GM12878 (cell line): ENCODE data around the gene ADGRD2. TPM values are rescaled to one million over a fixed set of nuclear protein-coding genes. Genes with fewer than 3 reads are reported as not detected.

Source experiments
- ATAC-seq: fragments of 200-7000 bp; cut with Tn5 transposase; 3 replicates; pipeline ENCODE4 v1.9.1; 2020; ENCODE audit warnings: mild to moderate bottlenecking, moderate library complexity
- BruUV-seq: library from RNA; stranded (reverse); fragments of 400-500 nt; replicated peaks from 2 replicates; lab custom pipeline; 2021; lab: Mats Ljungman, UMichigan
- CTCF ChIA-PET: fragments of 300-600 bp; sonication (Branson Sonifier 250); formaldehyde crosslinking; extraction: SDS; loops from one replicate; lab custom pipeline; 2021; ENCODE audit warnings: inconsistent platforms; lab: Yijun Ruan, JAX
- POLR2A ChIA-PET: fragments of 350-600 bp; formaldehyde crosslinking; extraction: SDS; loops from one replicate; lab custom pipeline; 2021; ENCODE audit warnings: inconsistent platforms; lab: Charles Lee
- RAD21 ChIA-PET: fragments of 300-600 bp; sonication (Branson Sonifier 250); formaldehyde crosslinking; loops from one replicate; lab custom pipeline; 2023; ENCODE audit warnings: antibody characterized with exemption; ENCODE audit not compliant: unreplicated experiment; lab: Charles Lee
- SMC1A ChIA-PET: fragments of 300-600 bp; sonication (Branson Sonifier 250); formaldehyde crosslinking; loops from one replicate; lab custom pipeline; 2023; ENCODE audit not compliant: unreplicated experiment, uncharacterized antibody; lab: Charles Lee
- DNase-seq: peaks from one replicate; pipeline ENCODE4 v3.0.0-alpha.2; 2011; ENCODE audit warnings: low read depth, low spot score
- FAIRE-seq: peaks from 3 replicates; lab custom pipeline; 2011; peaks lifted over from hg19 to GRCh38; lab: Jason Lieb, UNC
- H2AFZ ChIP-seq: 2 replicates; pipeline ENCODE4 v1.6.0; 2011; ENCODE audit warnings: low read depth, low read length, control low read depth; ENCODE audit not compliant: control insufficient read depth
- H3K27ac ChIP-seq: 2 replicates; pipeline ENCODE4 v1.5.1; 2011; ENCODE audit warnings: control low read depth; ENCODE audit not compliant: control insufficient read depth, insufficient read depth
- H3K27me3 ChIP-seq, 2 experiments: replicated peaks in 1 of 2; 2 replicates each; pipeline versions ENCODE4 v1.6.0 to v1.6.1; 2011; ENCODE audit warnings: low read length in 1 of 2; ENCODE audit not compliant: control insufficient read depth in 2 of 2, insufficient read depth in 2 of 2
- H3K36me3 ChIP-seq, 2 experiments: 2 replicates each; pipeline ENCODE4 v1.5.1; 2011; ENCODE audit warnings: low read length in 1 of 2; ENCODE audit not compliant: control insufficient read depth in 2 of 2, insufficient read depth in 2 of 2
- H3K4me1 ChIP-seq: 2 replicates; pipeline ENCODE4 v1.6.1; 2011; ENCODE audit warnings: mild to moderate bottlenecking, low read length, moderate library complexity, mixed read lengths; ENCODE audit not compliant: control insufficient read depth, insufficient read depth
- H3K4me2 ChIP-seq: 2 replicates; pipeline ENCODE4 v1.6.0; 2011; ENCODE audit warnings: control low read depth; ENCODE audit not compliant: control insufficient read depth, insufficient read depth
- H3K4me3 ChIP-seq: fragments of 200-600 bp; sonication (generic); 2 replicates; pipeline ENCODE4 v1.5.1; 2016
- H3K79me2 ChIP-seq: 2 replicates; pipeline ENCODE4 v1.6.0; 2011; ENCODE audit warnings: low read length; ENCODE audit not compliant: control insufficient read depth, insufficient read depth
- H3K9ac ChIP-seq: 2 replicates; pipeline ENCODE4 v1.8.0; 2011; ENCODE audit warnings: low read length, control low read depth, mixed read lengths; ENCODE audit not compliant: control insufficient read depth, insufficient read depth
- H3K9me3 ChIP-seq: replicated peaks from 3 replicates; pipeline ENCODE4 v1.5.1; 2011; ENCODE audit warnings: mild to moderate bottlenecking, low read length; ENCODE audit not compliant: control insufficient read depth, insufficient read depth
- H4K20me1 ChIP-seq: 2 replicates; pipeline ENCODE4 v1.6.0; 2011; ENCODE audit not compliant: control insufficient read depth, insufficient read depth
- CHD1 ChIP-seq: IDR thresholded peaks from 2 replicates; pipeline ENCODE4 v1.6.1; 2012; ENCODE audit warnings: low read depth, low read length, improper control_type of control experiment
- CHD2 ChIP-seq: IDR thresholded peaks from 2 replicates; pipeline ENCODE4 v1.6.1; 2011; ENCODE audit warnings: low read depth, low read length, improper control_type of control experiment, borderline replicate concordance
- DPF2 ChIP-seq: fragments of 450-650 bp; IDR thresholded peaks from 2 replicates; pipeline ENCODE4 v1.6.1; 2017; ENCODE audit warnings: mild to moderate bottlenecking
- E4F1 ChIP-seq: fragments of 450-650 bp; IDR thresholded peaks from 2 replicates; pipeline ENCODE4 v1.6.1; 2018; ENCODE audit warnings: borderline replicate concordance, mild to moderate bottlenecking; ENCODE audit not compliant: partially characterized antibody
- ELK1 ChIP-seq: IDR thresholded peaks from 2 replicates; pipeline ENCODE4 v1.6.1; 2012; ENCODE audit warnings: low read depth, low read length, improper control_type of control experiment
- FOXM1 ChIP-seq: IDR thresholded peaks from 2 replicates; pipeline ENCODE4 v1.6.1; 2012; ENCODE audit warnings: low read depth, mild to moderate bottlenecking, inconsistent platforms, low read length, moderate library complexity
- IKZF2 ChIP-seq, 2 experiments: fragments of 450-650 bp; IDR thresholded peaks; 2 replicates each; pipeline ENCODE4 v1.6.1; 2017; ENCODE audit warnings: mild to moderate bottlenecking in 2 of 2, moderate library complexity in 2 of 2
- MYB ChIP-seq: fragments of 150-350 bp; IDR thresholded peaks from 2 replicates; pipeline ENCODE4 v1.6.1; 2014; ENCODE audit warnings: mild to moderate bottlenecking, low read depth, low read length, borderline replicate concordance
- NFYB ChIP-seq: IDR thresholded peaks from 2 replicates; pipeline ENCODE4 v1.6.1; 2011; ENCODE audit warnings: low read depth, mild to moderate bottlenecking, low read length, improper control_type of control experiment, moderate library complexity; ENCODE audit not compliant: insufficient read depth
- PKNOX1 ChIP-seq: fragments of 450-650 bp; IDR thresholded peaks from 2 replicates; pipeline ENCODE4 v1.6.1; 2016; ENCODE audit warnings: mild to moderate bottlenecking
- POU2F2 ChIP-seq: IDR thresholded peaks from 3 replicates; pipeline ENCODE4 v1.6.1; 2011; ENCODE audit warnings: low read depth, mild to moderate bottlenecking, low read length, borderline replicate concordance
- RBBP5 ChIP-seq: fragments of 200-600 bp; sonication (generic); conservative IDR thresholded peaks from 2 replicates; pipeline ENCODE4 v1.6.1; 2016
- SREBF2 ChIP-seq: IDR thresholded peaks from 2 replicates; pipeline ENCODE4 v1.6.1; 2012; ENCODE audit warnings: mild to moderate bottlenecking, low read length
- TAF1 ChIP-seq: IDR thresholded peaks from 2 replicates; pipeline ENCODE4 v1.6.1; 2011; ENCODE audit warnings: mild to moderate bottlenecking, low read depth, low read length, borderline replicate concordance
- ZBTB33 ChIP-seq: fragments of 450-650 bp; IDR thresholded peaks from 2 replicates; pipeline ENCODE4 v1.6.1; 2017; ENCODE audit warnings: mild to moderate bottlenecking
- ZNF384 ChIP-seq: IDR thresholded peaks from 2 replicates; pipeline ENCODE4 v1.6.1; 2012; ENCODE audit warnings: low read depth, mild to moderate bottlenecking, low read length, improper control_type of control experiment, borderline replicate concordance
- WGBS: methylation state at CpG from one replicate; pipeline ENCODE4 v1.1.6; 2016; ENCODE audit warnings: low lambda C conversion rate; ENCODE audit not compliant: insufficient replicate concordance, insufficient coverage; ENCODE audit errors: missing lambda C conversion rate; 5-methylcytosine and 5-hydroxymethylcytosine counted together
- in situ Hi-C: fragments of 300-500 bp; cut with MboI; formaldehyde crosslinking; loops from 9 replicates; pipeline ENCODE4 v1.14.3; 2018; ENCODE audit warnings: mixed read lengths
- intact Hi-C: fragments of 100-400 bp; cut with micrococcal nuclease; formaldehyde crosslinking; loops from one replicate; pipeline ENCODE4 v1.14.2; 2022; ENCODE audit not compliant: unreplicated experiment
- polyA plus RNA-seq, 11 experiments: library from polyadenylated mRNA; depleted of rRNA in 4 of 11; unstranded in 6 of 11; stranded (reverse) in 5 of 11; fragments of >200 nt; fragmentation: Nextera tagmentation in 4 of 11; fragmentation: Illumina TruSeq in 1 of 11; extraction: Ambion mirVana in 4 of 11; extraction: Trizol in 1 of 11; gene quantifications; 1 replicate in 1 of 11; 2 replicates in 10 of 11; pipeline versions ENCODE4 v1.2.1 to v1.2.3, GENCODE V29; 2011 to 2016; ENCODE audit warnings: inconsistent platforms in 2 of 11, missing spikeins in 2 of 11, low read depth in 1 of 11
- total RNA-seq, 4 experiments: library from RNA; depleted of rRNA in 3 of 4; stranded (reverse); fragments of >200 nt in 3 of 4; fragmentation: Illumina TruSeq in 1 of 4; extraction: Trizol in 1 of 4; gene quantifications; 2 replicates each; pipeline versions ENCODE4 v1.2.1 to v1.2.3, GENCODE V29; 2013 to 2021
- TF ChIP-seq, protein P1 (sequence below): IDR thresholded peaks from 2 replicates; pipeline ENCODE4 v1.6.1; 2012; ENCODE audit warnings: low read length, inconsistent platforms

The ADGRD2 gene
- total and polyA plus RNA-seq, 10 of the 15 experiments (the other 5 are each of a cell fraction or from before 2014, with no cell fraction given), result not detected

DNA sequence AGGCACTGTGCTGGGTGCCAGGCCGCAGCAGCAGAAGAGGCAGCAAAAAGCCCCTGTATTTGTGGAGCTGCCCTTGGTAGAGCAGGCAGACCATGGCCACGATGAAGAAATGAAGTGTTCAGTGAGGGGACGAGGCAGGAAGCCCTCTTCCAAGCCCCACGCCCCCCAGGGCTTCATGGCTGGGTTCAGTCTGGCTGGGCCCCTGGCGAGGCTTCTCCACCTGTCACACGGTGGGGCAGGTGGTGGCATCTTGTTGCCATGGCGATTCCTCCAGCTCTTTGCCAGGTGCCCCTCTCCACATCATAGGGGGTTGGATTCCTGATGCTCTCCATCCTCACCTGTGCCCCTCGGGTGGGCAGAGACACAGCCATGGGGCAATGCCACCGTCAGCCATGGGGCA lies 21.5 kb downstream of the ADGRD2 start (continued):
- no peak for TF ChIP-seq DPF2
- TF ChIP-seq ZNF384, result no peak
- no peak for TF ChIP-seq PKNOX1
- TF ChIP-seq MYB, result no peak
- no peak for TF ChIP-seq SREBF2
- no peak for TF ChIP-seq TAF1
- TF ChIP-seq, all 136 proteins: peak for 0

DNA sequence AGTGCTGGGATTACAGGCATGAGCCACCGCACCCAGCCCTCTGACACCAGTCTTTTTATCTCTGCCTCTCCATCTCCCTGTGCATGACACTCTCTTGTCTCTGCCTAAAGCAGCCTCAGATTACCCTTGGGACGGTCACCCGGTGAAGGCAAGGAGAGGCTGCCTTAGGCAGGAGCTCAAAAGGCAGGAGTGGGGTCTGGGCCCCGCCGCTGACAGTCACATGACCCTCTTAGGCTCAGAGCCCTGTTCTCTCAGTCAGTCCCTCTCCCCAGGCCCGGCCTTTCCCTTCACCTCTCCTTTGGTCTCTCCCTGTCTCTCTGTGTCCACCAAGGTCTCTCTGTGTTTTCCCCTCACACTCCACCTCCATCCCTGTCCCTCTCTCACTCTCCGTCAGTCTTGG lies 22.5 kb downstream of the ADGRD2 start:
- CTCF ChIA-PET, result no interaction called here
- FAIRE-seq, result no peak
- 57% methylated on average over 7 of the region's 7 CpGs for WGBS
- TF ChIP-seq CHD1 (no peak), NFYB (no peak), RBBP5 (no peak), E4F1 (no peak), POU2F2 (no peak), IKZF2 (IDR thresholded peaks at IDR 0.05) (no peak), ELK1 (no peak), FOXM1 (no peak), CHD2 (no peak), ZBTB33 (no peak)
- TF ChIP-seq, protein P1, sequence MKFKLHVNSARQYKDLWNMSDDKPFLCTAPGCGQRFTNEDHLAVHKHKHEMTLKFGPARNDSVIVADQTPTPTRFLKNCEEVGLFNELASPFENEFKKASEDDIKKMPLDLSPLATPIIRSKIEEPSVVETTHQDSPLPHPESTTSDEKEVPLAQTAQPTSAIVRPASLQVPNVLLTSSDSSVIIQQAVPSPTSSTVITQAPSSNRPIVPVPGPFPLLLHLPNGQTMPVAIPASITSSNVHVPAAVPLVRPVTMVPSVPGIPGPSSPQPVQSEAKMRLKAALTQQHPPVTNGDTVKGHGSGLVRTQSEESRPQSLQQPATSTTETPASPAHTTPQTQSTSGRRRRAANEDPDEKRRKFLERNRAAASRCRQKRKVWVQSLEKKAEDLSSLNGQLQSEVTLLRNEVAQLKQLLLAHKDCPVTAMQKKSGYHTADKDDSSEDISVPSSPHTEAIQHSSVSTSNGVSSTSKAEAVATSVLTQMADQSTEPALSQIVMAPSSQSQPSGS, result no peak

More for the DNA sequence above, 22.5 kb downstream of the ADGRD2 start:
- RAD21 ChIA-PET, result no interaction called here
- SMC1A ChIA-PET, result no interaction called here
- Histone ChIP-seq H3K4me3 (no peak overlapping the region), H3K79me2 (no peaks in the 10 kb centered on the region), H3K27ac (no peak overlapping the region), H3K9me3 (no peaks in the 10 kb centered on the region), H3K4me2 (no peak overlapping the region), H3K9ac (no peak overlapping the region), H3K36me3 (no peaks in the 10 kb centered on the region), H4K20me1 (no peaks in the 10 kb centered on the region), H2AFZ (no peak overlapping the region), H3K4me1 (no peaks in the 10 kb centered on the region), H3K27me3 (peaks cover 0 to 3% of the 10 kb centered on the region in 2 experiments; a peak in 2 of 4 replicates)
- in situ Hi-C loops (no loop called here), intact Hi-C loops (no loop called here)
- ATAC-seq, result no peak
- POLR2A ChIA-PET, result no interaction called here
- BruUV-seq, result no TSS peak
- DNase-seq, result no peak
